HG03095 (cell line): ENCODE results near the gene MBD3L4.
"Not testable (repeated sequence)": the region's sequence is repeated elsewhere in the genome, so short reads cannot be mapped to it uniquely, and the experiment has no call there.

Source experiments
- ATAC-seq: cut with Tn5 transposase; IDR thresholded peaks from one replicate; pipeline ENCODE4 v1.9.1; 2021; ENCODE audit warnings: moderate library complexity; ENCODE audit not compliant: unreplicated experiment

Gene MBD3L4

DNA sequence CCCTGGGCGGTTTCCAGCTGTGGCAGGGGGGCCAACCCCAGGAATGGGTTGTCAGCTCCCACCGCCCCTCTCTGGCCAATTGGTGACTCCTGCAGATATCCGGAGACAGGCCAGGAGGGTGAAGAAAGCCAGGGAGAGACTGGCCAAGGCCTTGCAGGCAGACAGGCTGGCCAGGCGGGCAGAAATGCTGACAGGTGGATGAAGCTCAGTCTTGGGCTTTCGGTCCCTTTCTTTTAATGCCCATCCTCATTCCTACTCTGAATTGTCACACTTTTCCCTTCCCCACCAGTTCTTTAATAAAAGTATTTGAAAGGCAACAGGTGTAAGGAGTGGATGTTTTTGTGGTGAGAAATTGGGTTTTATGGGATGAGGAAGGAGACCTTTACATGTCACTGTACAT, 11.4 kb upstream of the MBD3L4 start:
- not testable (repeated sequence) for ATAC-seq

DNA sequence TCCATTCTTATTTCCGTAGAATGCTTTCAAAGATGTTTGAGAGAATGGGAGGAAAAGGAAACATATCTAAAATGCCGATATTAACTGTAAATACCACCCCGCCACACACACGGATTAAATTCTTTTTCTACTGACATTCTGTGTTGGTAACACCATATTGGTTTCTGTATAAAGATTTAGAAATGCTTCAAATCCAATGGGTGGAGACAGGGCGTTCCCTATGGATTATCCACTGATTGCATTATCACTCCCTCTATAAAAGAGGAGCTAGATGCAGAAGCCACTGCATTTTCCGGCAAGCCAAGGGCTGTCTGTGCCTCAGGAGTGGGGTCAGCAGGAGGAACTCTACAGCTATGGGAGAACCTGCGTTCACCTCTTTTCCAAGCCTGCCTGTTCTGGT, 9.0 kb upstream of the MBD3L4 start, which contains the start of gene MBD3L2:
TSS of gene MBD3L2 (plus strand) at position 301 of the 400 bp plus-strand sequence. CDS start at position 354, 53 bp downstream.
- not testable (repeated sequence) for ATAC-seq

DNA sequence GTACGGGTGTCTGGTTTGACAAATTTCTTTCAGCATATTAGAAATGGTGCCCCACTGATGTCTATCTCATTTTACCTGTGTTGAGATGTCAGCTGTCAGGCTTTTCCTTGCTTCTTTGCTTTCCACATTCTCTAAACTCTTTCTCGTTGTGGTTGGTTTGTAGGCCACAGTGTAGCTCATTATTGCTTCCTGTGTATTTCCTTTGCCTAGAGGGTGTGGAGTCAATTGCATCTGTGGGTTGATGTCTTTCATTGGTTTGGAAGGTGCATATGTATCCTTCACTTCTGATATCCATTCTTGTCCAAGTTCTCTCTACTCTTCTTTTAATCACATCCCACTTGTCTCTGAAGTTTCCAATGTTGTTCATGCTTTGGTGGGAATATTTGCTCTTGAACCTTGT, 1.6 kb upstream of the MBD3L4 start:
- ATAC-seq = not testable (repeated sequence)

DNA sequence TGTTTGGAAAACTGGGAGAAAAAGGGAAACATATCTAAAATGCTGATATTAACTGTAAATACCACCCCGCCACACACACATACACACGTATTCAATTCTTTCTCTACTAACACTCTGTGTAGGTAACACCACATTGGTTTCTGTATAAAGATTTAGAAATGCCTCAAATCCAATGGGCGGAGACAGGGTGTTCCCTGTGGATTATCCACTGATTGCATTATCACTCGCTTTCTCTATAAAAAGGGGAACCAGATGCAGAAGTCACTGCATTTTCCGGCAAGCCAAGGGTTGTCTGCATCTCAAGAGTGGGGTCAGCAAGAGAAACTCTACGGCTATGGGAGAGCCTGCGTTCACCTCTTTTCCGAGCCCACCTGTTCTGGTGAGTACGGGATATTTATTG, 9.7 kb downstream of the MBD3L4 start, which contains the start of gene MBD3L5:
TSS of gene MBD3L5 (plus strand) at position 301 of the 400 bp plus-strand sequence. CDS start at position 335, 34 bp downstream.
- ATAC-seq = not testable (repeated sequence)

DNA sequence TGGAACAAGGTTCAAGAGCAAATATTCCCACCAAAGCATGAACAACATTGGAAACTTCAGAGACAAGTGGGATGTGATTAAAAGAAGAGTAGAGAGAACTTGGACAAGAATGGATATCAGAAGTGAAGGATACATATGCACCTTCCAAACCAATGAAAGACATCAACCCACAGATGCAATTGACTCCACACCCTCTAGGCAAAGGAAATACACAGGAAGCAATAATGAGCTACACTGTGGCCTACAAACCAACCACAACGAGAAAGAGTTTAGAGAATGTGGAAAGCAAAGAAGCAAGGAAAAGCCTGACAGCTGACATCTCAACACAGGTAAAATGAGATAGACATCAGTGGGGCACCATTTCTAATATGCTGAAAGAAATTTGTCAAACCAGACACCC, 11.2 kb downstream of the MBD3L4 start:
- not testable (repeated sequence) for ATAC-seq

DNA sequence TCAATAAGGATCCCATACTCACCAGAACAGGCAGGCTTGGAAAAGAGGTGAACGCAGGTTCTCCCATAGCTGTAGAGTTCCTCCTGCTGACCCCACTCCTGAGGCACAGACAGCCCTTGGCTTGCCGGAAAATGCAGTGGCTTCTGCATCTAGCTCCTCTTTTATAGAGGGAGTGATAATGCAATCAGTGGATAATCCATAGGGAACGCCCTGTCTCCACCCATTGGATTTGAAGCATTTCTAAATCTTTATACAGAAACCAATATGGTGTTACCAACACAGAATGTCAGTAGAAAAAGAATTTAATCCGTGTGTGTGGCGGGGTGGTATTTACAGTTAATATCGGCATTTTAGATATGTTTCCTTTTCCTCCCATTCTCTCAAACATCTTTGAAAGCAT, 18.6 kb downstream of the MBD3L4 start, which contains the start of gene MBD3L2B:
TSS of gene MBD3L2B (minus strand) at position 101 of the 400 bp plus-strand sequence. CDS start at position 67, 34 bp downstream.
- not testable (repeated sequence) for ATAC-seq

DNA sequence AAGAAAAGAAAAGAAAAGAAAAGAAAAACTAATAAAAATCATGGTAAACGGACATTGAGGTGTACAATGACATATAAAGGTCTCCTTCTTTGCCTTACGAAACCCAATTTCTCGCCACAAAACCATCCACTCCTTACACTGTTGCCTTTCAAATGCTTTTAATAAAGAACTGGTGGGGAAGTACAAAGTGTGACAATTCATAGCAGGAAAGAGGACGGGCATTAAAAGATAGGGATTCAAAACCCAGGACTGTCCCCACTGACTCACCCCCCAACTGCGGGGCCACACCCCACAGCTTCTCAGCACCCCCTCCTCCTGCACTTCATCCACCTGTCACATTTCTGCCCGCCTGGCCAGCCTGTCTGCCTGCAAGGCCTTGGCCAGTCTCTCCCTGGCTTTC, 21.2 kb downstream of the MBD3L4 start:
- no peak for ATAC-seq

DNA sequence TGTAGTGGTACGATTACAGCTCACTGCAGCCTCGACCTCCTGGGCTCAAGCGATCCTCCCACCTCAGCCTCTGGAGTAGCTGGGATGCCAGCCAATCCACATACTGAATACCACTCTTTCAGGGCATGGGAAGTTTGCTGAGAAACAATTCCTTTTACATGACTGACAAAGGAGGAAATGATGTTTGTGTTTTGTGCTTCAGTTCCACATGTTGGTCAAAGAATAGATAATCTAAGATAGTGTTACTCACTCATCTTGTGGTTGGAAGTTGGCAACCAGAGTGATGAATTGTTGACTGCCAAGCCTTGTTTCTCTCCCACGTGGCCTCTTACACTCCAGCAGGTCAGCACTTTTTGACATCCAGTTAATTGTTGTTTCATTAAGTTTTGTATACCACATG, 26.3 kb downstream of the MBD3L4 start:
- no peak for ATAC-seq

DNA sequence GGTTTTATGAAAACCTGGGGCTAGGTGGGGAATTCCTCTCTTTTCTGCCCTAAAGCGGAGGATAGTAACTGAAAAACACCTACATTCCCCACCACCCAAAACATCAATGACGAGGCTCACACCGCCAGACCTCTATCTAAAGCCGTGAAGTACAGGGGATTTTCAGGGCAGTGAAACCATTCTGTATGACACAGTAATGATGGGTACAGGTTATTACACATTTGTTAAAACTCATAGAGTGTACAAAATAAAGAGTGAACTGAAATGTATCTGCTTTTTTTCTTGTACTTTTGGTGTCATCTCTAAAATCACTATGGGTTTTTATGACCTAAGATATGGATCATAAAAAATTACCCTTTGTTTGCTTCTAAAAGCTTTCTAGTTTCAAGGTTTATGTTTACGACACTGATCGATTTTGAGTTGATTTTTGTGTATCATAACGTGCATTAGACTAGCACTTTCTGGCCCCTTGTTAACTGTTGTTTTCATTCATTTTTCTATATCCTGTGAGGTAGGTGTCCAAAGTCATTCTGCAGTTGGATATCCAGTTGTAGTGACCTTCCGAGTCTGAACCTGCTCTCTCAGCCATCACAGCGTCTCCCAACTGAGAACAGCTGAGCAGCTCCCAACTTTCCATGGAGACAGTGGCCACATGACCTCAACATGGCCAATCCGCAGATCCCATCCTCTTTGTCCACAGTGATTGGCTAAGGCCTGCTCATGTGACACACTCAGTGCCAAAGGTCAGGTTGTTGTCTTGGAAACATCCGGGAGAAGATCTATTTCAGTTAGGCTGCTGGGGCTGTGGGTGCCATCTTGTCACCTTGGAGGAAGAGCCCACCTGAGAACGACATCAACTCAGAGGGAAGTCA, 29.0 kb downstream of the MBD3L4 start:
- no peak for ATAC-seq

DNA sequence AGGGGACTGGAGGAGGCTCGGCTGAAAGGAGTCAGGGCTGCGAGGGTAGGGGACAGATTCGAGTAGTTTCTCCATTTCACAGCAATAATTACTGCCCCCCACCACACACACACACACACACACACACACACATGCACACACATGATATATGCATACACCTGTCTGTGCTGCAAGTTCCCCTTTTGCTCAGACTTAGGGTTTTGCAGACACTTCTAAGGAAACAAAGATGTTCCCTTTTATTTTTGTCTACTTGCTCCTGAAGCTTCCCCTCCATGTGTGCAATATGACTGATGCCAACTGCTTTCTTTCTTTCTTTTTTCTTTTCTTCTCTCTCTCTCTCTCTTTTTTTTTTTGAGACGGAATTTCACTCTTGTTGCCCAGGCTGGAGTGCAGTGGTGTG, 32.1 kb downstream of the MBD3L4 start:
- no peak for ATAC-seq

DNA sequence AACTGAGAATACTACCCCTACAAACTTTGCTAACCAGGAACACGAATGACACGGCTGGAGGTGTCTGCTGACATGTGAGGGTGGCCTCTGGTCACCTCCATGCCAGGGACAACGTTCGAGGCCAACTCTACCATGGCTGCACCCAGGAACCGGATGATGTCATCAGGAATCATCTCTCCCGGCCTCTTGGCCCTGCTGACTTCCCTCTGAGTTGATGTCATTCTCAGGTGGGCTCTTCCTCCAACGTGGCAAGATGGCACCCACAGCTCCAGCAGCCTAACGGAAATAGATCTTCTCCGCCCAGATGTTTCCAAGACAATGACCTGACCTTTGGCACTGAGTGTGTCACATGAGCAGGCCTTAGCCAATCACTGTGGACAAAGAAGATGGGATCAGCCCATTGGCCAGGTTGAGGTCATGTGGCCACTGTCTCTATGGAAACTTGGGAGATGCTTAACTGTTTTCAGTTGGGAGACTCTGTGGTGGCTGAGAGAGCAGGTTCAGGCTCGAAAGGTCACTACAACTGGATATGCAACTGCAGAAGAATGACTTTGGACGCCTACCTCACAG, 33.8 kb downstream of the MBD3L4 start:
- no peak for ATAC-seq

DNA sequence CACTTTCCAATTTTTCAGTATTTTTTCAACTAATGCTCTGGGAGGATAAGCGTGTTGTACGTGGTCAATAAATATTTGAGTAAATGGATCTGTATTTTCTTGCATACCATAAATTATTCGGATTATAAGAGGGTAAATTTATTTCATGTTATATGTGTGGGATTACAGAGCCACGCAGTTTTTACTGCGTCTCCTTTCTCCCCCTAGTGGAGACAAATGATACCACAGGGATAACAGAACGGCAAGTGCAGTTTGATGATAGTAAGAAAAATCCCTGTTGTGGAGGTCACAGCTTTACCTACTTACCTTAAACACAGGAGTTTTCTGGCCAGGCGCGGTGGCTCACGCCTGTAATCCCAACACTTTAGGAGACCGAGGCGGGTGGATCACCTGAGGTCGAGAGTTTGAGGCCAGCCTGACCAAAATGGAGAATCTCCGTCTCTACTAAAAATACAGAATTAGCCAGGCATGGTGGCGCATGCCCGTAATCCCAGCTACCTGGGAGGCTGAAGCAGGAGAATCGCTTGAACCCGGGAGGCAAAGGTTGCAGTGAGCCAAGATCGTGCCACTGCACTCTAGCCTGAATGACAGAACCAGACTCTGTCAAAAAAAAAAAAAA, 35.6 kb downstream of the MBD3L4 start:
- no peak for ATAC-seq

DNA sequence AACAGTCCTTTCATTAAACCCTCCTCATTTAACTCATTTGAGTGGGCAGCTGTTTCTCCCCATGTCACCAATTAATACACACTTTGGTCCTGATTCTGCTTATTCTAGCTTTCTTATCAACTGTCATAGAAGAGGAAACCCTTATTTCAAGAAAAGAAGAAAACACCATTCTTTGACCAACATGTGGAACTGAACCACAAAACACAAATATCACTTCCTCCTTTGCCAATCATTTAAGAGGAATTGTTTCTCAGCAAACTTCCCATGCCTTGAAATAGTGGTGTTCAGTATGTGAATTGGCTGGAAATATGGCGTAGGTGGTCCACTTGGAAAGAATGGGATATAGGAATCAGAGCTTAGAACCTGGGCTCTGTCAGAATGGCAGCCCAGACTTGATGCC, 39.2 kb downstream of the MBD3L4 start:
- no peak for ATAC-seq

DNA sequence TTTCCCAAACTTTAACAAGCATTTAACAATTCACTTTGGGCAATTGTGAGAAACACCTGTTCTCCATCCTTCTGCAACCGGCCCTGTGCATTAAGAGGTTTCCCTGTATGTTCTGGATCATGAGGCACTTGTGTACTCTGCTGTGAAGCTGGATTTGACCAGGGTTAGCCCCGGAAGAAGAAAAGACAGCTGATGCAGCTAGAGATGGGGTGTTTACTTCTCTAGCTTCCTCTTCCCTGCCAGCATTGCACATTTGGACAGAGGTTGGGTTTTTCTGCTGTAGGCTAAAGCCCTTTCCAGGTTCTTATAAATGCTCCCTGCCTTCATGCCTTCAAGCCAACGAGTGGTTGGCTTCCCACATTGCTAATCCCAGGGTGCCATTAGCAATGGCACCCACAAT, 39.6 kb downstream of the MBD3L4 start:
- no peak for ATAC-seq

DNA sequence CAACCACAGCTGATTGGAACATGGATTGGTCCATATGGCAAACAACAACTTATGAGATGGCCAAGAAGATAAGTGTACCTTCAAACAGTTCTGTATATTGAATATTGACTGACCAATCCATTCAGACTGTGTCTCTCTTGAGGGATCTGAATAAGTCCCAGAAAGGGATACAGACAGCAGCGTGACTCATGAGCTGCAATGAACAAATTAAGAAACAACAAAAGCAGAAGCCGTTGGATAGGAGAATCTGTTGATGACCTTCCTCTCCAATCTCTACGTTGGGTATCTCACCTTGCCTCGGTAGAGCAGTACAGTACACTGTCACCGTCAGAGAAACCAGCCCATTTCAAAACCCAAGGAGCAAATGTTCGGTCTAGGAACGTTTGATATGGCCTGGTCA, 40.0 kb downstream of the MBD3L4 start:
- no peak for ATAC-seq

DNA sequence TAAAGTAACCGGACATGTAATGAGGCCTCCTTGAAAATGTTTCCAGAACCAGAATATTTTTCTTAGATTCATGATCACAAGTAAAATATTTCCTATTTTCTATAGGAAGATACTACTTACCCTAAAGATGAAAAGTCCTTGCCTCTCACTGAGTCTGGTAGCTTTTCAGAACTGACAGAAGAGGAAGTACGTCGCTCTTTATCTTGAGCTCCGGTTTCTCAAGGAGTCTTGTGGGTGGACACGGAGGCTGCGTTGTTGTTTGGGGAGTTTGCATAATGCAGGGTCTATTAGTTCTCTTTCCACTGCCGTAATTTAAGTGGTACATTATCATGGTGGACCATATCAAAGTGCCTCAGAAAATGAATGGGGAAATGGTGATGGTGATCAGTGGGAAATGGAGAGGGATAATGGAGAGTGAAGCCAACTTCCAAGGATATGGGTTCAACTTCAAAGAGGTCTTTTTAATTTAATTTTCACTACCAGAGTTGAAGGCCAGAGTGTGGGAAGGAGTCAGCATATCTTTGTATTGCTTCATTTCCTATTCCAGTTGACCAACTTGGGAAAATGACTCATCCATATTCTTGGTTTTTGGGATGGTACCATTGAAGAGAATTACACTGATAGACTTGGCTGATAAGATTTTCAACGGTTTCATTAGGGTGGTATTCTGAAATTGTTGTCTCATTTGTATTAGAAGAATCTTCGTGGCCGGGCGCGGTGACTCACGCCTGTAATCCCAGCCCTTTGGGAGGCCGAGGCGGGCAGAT, 42.1 kb downstream of the MBD3L4 start:
- ATAC-seq = no peak

DNA sequence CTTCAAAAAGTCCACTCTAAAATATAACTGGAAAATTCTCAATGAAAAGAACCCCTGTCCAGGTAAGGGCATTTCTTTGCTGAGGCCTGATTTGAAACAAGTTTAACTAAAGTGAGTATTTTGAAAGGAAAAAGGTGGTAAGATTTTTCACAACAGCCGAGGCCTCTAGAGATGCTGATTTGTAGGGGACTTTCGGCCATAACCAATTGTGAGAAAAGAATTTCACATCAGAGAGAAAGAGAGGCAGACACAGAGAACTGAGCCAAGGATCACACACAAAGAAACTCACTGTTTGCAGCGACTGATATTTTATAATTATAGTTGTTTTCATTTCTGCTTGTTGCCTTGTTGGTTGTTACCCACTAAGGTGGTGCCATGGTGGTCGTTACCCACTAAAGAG, 43.2 kb downstream of the MBD3L4 start:
- ATAC-seq = no peak

DNA sequence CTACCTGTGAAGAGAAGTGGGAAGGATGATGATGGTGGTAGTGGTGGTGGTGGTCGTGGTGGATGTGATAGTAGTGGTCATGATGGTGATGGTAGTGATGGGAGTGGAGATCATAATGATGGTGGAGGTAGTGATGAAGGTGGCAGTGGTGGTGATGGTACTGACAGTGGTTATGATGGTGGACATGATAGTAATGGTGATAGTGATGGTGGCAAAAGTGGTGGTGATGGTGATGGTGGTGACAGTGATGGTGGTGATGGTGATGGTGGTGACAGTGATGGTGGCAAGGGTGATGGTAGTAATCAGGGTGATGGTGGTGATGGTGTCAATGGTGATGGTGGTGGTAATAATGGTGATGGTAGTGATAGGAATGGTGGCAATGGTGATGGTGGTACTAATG, 44.9 kb downstream of the MBD3L4 start:
- ATAC-seq = no peak

DNA sequence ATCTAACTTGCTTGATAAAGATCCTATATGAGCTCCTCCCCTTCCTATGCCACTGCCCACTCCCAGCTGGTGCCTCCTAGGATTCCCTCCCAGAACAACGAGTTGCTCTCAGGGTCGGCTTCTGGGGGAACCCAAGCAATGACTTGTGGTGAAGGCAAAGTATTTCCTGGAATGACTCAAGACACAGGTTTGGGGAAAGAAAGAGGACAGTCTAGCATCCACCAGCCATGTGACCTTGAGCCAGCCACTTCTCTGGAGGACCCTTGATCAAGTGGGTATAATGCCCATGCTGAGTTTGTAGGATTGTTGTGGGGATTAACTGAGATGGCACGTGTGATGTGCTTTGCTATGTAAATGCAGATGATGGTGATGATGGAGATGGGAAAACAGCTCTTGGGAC, 51.7 kb downstream of the MBD3L4 start:
- no peak for ATAC-seq

DNA sequence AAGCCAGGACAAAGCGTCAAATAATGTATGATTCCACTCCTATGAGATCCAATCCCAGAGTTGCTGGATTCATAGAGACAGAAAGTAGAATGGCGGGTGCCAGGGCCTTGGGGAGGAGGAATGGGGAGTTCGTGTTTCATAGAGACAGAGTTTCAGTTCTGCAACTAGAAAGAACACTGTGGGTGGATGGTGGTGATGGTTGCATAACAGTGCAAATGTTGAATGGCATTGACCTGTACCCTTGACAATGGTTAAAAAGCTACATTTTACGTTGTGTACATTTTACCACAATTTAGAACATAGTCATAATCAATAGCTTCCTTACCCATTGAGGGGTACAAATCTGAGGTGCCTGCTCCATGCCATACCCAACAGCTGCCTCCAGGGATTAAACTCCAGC, 52.1 kb downstream of the MBD3L4 start:
- ATAC-seq = no peak
